Fibroblast of gingiva (primary cell): ENCODE results near the gene B3GNT2.
"Not testable (repeated sequence)": the region's sequence is repeated elsewhere in the genome, so short reads cannot be mapped to it uniquely, and the experiment has no call there.

Source experiments
- DNase-seq: peaks from one replicate; pipeline ENCODE4 v3.0.0-alpha.2; 2011; ENCODE audit warnings: low read depth

B3GNT2 gene

DNA sequence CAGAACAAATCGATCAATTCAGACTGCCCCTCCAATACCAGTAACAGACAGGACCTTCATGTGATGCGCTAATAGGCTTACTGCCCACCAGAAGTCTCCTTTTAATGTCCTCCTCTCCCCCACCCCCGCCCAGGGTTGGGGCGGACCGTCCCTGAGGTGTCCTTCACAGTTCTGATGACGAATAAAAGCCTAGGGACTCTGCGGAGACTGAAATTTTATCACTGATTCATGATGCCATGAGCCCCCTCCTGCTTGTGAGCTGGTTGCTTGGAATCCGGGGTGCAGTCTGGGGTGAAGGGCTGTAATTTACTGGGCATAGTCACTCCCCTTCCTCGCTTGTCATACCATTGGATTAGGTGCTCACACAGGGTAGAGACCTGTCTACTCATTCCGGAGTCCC lies 42.3 kb downstream of the B3GNT2 start:
- no peak for DNase-seq

DNA sequence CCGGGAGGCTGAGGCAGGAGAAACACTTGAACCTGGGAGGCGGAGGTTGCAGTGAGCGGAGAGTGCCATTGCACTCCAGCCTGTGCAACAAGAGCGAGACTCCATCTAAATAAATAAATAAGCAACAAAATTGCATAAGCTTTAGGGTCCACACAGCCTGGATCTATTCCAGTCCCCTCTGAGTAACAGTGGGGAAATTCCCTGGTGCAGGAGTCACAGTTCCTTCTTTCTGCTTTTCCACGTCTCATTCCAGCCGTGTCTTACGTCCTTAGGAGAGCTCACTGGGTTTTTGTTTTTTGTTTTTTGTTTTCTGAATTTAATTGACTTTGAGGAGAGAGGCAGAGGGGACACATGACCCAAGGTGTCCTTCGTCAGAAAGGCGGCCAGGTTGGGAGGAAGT lies 44.6 kb downstream of the B3GNT2 start:
- no peak for DNase-seq

DNA sequence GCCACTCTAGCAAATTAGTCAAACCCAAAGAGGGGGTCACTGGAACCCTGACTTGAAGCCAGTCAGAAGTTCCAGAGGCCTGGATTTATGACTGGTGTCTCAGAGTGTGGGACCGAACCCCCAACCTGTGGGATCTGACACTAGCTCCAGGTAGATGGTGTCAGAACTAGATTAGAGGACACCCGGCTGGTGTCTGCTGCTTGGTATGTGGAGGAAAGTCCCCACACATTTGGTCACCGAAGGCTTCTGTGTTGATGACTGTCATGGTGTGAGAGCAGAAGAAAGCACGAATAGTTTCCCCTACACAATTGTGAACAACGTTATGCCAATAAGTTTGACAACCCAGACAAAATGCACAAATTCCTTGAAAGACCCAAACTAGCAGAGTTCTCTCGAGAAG lies 48.1 kb downstream of the B3GNT2 start:
- no peak for DNase-seq

DNA sequence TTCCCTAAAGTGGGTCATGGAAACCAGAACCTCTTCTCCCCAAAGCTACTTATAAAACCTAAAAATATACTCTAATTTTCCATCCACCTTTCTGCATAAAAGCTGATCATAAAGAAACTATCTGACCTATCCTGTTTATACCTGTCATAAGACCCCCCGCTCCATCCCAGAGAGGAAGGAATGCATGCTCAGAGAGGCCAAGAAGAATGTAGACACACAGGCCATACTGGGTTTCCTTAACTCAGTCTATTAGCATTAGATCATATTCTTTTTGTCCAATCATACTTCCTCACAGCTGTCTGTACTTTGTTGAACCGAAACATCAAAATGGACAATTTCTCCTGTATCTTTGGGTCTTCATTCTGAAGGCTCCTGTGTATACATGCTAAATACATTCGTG lies 52.3 kb downstream of the B3GNT2 start:
- no peak for DNase-seq

DNA sequence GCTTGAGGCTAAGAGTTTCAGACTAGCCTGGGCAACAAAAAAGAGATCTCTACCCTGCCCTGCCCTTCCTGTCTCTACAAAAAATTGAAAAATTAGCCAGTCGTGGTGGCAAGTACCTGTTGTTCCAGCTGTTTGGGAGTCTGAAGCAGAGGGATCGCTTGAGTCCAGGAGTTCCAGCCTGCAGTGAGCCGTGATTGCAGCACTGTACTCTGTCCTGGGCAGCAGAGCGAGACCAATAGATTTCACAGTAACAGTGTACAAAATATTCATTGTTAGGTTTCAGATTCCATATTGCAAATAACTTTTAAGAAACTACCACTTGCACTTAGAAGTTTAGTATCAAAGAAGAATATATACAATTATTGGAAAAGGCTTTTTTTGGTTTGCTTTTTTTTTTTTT lies 54.3 kb downstream of the B3GNT2 start:
- no peak for DNase-seq

DNA sequence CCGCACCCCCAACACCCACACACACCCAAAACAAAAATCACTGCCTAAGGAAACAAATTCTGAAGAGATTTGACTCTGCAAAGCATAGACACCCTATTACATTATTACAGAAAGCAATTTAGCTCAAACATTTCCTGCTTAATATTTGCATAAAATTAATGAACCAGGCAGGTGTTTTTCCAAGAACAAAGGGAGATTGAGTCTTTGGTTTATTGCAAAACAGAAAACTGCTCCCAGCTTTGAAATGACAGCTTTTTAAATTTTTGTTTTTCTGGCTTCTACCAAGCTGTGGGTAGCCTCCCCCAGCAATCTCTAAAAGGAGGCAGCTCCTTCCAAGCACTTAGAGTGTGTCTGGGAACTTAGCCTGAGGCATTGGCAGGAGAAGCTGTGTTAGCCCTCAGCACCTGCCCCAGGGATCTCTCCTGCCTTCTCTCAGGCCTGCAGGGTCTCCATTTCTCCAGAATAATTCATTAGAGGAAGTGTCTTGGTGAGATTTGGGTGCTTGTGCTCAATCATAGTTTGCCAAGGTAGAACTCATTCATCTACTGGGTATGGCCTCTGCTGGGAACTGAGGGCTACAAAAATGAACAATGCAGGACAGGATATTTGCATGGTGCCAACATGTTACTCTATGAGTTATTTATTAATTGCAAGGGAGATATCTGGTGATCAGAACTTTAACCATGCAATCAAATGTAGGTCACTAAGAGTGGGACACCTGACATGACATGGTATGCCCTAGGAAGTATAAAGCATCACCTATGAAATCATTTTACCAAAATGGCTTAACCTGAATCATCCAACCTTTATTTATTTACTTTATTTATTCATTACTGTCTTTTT lies 58.7 kb downstream of the B3GNT2 start:
- DNase-seq = no peak

DNA sequence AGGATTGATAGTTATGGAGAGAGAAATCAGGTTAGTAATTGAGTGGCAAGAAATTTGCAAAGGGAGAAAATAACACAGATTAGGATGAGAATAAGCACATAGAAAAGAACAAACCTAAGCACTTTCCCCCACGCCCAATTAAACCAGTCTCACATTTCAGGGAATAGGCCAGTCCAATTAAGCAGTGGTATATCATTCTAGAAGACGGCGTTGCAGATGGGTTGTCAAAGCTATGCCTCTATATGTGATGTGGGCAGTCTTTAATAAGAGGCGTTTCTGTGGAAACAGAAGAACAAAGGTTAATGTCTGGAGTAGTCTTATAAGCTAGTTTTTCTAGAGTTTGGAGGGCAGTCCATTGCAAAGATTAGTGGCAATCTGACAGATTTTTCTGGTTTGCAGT lies 61.6 kb downstream of the B3GNT2 start:
- no peak for DNase-seq

DNA sequence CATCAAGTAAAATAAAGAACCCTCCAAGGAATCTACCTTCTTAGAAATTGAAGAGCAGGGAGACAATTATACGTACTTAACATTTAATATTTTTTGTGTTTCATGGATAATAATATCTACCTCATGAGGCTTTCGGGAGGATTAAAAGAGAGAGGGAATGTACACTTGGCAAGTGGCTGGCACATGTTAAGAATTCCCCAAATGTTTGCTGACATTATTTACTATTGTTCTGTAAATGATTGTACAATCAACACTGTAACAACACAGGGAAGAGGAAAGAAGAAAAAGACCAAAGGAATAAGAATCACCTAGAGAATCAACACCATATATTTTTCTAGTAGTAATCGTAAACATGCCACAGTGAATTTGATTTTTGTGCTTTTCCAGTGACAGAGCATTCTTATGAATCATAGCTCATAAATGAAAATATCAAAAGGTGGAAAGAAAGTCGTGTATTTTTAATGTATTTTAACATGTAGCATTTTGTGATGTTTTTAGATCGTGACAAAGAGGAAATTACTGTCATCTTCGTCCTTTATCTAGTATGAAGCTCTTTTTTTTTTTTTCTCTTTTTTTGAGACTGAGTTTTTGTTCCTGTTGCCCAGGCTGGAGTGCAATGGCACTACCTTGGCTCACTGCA lies 67.3 kb downstream of the B3GNT2 start:
- no peak for DNase-seq

DNA sequence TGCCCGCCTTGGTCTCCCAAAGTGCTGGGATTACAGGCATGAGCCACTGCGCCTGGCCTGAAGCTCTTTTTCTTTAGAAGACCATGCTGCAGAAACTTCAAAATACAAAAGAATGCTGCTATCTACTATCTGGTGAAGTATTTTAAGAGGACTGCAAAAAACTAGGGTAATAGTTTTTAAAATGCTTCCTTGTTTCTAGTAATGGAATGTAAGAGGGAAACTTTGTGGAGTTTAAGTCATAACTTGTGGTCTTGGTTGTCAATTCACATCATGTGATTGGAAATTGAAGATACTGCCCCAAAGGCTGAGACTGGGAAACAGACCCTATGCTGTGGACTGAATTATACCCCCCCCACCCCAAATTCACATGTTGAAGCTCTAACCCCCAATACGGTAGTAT lies 68.3 kb downstream of the B3GNT2 start:
- DNase-seq = no peak

DNA sequence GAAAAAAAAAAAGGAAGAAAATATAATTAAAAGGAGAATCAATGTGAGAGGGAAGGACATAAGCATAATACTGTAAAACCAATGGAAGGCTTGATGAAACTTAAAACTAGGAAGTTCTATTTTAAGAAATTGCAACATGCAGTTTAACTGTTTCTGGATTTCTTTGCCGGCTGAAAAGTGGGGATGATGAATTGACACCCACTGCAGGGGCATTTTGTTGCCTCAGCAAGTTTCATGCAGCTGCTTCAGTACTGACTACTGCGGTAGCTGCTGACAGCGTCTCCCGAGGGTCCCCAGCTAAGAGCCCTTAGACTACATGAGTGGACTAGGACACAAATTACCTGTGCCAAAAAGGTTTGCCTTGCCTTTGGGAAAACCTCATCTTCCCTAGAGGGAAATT lies 69.2 kb downstream of the B3GNT2 start:
- DNase-seq = no peak

DNA sequence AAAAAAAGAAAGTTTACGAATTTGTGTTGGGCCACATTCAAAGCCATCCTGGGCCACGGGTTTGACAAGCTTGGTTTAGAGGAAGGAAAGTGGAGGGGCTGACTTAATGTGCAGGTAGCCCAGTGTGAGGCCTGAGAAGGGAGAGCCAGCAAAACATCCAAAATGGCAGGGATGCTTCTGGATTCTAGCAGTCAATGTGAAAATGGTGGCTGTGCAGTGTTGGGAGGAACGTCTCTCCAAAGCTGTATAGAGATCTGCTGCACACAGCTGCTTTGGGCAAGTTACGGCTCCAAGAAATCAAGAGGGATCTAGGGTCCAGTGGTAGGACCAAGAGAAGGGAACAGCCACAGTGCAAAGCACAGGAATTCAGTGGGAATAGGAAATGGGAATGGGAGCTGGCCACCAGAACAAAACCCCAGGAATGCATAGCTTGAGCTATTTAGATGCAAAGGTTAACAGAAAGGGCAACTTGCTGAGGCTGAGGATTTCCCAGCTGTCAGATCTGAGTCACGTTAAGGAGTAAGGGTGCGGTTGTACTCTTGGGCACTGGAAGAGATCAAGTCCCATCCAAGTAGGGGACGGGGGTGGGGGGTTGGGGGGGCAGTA lies 70.6 kb downstream of the B3GNT2 start:
- DNase-seq = peak; percentile 43

DNA sequence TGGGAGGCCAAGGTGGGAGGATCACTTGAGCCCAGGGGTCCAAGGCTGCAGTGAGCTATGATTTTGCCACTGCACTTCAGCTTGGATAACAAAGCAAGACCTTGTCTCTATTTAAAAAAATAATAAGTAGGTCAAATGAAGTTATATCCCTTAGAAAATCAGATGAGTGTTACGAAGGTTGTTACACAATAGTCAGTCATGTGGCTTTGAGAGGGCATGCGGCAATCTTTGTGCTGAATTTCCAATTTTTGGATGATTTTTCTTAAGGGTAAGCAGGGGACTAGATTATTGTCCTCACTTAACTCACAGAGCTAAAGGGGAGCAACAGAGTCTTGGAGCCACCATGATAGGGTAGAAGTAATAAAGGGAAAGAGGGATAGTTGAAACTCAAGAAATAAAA lies 71.8 kb downstream of the B3GNT2 start:
- peak; percentile 13 for DNase-seq

DNA sequence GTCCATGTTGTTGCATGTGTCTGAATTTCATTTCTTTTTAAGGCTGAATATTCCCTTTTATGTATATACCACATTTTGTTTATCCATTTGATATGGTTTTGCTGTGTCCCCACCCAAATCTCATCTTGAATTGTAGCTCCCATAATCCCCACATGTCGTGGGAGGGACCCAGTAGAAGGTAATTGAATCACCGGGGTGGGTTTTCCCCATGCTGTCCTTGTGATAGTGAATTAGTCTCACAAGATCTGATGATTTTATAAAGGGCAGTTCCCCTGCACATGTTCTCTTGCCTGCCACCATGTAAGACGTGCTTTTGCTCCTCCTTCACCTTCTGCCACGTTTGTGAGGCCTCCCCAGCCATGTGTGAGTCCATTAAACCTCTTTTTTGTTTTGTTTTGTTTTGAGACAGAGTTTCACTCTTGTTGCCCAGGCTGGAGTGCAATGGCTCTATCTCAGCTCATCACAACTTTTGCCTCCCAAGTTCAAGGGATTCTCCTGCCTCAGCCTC lies 72.8 kb downstream of the B3GNT2 start:
- not testable (repeated sequence) for DNase-seq

DNA sequence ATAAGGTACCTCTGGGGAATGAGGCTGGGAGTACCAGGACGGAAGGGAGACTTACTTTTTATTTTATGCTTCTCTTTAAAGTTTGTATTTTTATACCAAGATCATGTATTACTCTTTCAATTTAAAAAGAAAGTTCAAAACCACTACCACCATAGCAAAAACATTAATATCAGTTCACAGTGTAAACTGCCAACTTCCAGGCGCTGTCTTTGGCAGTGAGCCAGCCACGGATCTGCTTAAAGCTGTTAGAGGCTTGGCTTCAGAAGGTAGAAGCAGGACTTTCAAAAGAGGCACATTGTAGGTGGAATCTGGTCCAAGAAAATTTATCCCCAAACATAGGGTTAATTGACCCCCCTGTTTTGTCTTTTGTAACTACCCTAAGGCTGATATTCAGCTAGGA lies 74.8 kb downstream of the B3GNT2 start:
- DNase-seq = no peak
